Measurements from ENCODE around the gene RAB44. TPM values are rescaled to one million over a fixed set of nuclear protein-coding genes. Genes with fewer than 3 reads are reported as not detected.

RAB44 gene
- not detected in 2 replicates for total RNA-seq

DNA sequence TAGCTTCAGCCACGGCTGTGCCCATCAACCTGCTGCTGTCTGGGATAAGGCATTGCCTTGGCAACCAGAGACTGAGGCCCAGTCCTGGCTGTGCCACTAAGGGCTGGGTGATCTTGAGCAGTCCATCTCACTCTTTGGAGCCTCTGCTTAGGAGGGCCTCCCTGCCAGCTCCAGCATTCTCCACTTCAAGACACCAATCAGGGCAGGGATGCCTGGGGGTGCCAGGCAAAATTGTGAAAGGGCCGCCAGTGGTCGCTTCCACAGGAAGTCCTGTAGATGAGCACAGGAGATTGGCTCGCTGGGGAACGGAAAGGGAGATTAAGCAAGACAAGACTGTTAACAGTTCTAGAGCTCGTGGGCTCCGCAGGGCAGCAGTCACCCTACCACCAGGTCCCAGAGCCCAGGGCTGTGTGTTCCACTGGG lies at the start of gene RAB44:
RAB44 (plus strand) TSS at position 346 of the 423 bp plus-strand sequence. CDS start 6,410 bp downstream, outside the sequence.

GRCh38 chr6:36678488-36679042 lies 19.1 kb upstream of the RAB44 start, which contains the start of gene CDKN1A:
Gene CDKN1A (plus strand): TSS chr6:36678714. CDS start chr6:36684102, 5,388 bp downstream.

Other genes with a start within 250 kb of the RAB44 start
- 22.2 and 23.2 TPM in 2 replicates for gene STK38, start 150.3 kb upstream of the RAB44 start, total RNA-seq
- gene SRSF3, start 103.5 kb upstream of the RAB44 start, total RNA-seq, result 119 and 205 TPM in 2 replicates
- 562 and 599 TPM in 2 replicates for gene CDKN1A, start 19.1 kb upstream of the RAB44 start, total RNA-seq
- gene CPNE5, start 141.6 kb downstream of the RAB44 start, total RNA-seq, result not detected in 2 replicates
- gene PPIL1, start 177.0 kb downstream of the RAB44 start, total RNA-seq, result 30.0 and 46.4 TPM in 2 replicates
- gene C6orf89, start 188.1 kb downstream of the RAB44 start, total RNA-seq, result 45.6 and 47.3 TPM in 2 replicates